COR-L47 (cell line): ENCODE results near the gene KLK13.

ENCODE experiments used
- DNase-seq: peaks from one replicate; lab custom pipeline; 2025; lab: John Stamatoyannopoulos, UW

The KLK13 gene

GRCh38 chr19:51091895-51092873, 27.3 kb upstream of the KLK13 start:
- peak; percentile 65 for DNase-seq

GRCh38 chr19:51091126-51091525, 26.2 kb upstream of the KLK13 start:
- no peak for DNase-seq

GRCh38 chr19:51090471-51090870, 25.6 kb upstream of the KLK13 start:
- no peak for DNase-seq

GRCh38 chr19:51089786-51090185, 24.9 kb upstream of the KLK13 start:
- DNase-seq = no peak

GRCh38 chr19:51086153-51086850, 21.4 kb upstream of the KLK13 start:
- peak; percentile 18 for DNase-seq

GRCh38 chr19:51084505-51084904, 19.6 kb upstream of the KLK13 start:
- DNase-seq = no peak

GRCh38 chr19:51083783-51084182, 18.9 kb upstream of the KLK13 start:
- DNase-seq = no peak

- no peak for DNase-seq
Observed at GRCh38 chr19:51083181-51083580, 18.3 kb upstream of the KLK13 start.

GRCh38 chr19:51082611-51083010, 17.7 kb upstream of the KLK13 start, which contains the start of gene KLK14:
Gene KLK14, minus strand, starts transcription at chr19:51082887. Its CDS starts 273 bp downstream, at chr19:51082614.
- no peak for DNase-seq

GRCh38 chr19:51081476-51081875, 16.6 kb upstream of the KLK13 start:
- DNase-seq = no peak

GRCh38 chr19:51079481-51080110, 14.7 kb upstream of the KLK13 start:
- DNase-seq = no peak

GRCh38 chr19:51078731-51079130, 13.8 kb upstream of the KLK13 start:
- no peak for DNase-seq

GRCh38 chr19:51078104-51078503, 13.2 kb upstream of the KLK13 start:
- DNase-seq = no peak

GRCh38 chr19:51076631-51077213, 11.8 kb upstream of the KLK13 start:
- DNase-seq = no peak

- DNase-seq = no peak
Observed at GRCh38 chr19:51075998-51076397, 11.1 kb upstream of the KLK13 start.

GRCh38 chr19:51071095-51071405, 6.2 kb upstream of the KLK13 start:
- peak; percentile 60 for DNase-seq

- peak; percentile 13 for DNase-seq
Observed at GRCh38 chr19:51070334-51071094, 5.6 kb upstream of the KLK13 start.

- no peak for DNase-seq
Observed at GRCh38 chr19:51066393-51067186, 1.7 kb upstream of the KLK13 start.

- DNase-seq = no peak
Observed at GRCh38 chr19:51065221-51065960, 499 bp upstream of the KLK13 start.

GRCh38 chr19:51063664-51064063, 1.2 kb downstream of the KLK13 start:
- no peak for DNase-seq
